Measurements from ENCODE around the gene PDPN. TPM values are rescaled to one million over a fixed set of nuclear protein-coding genes. Genes with fewer than 3 reads are reported as not detected.
A peak's percentile ranks its signal among the peaks of the same experiment; 100 is the strongest.
"Not testable (repeated sequence)": the region's sequence is repeated elsewhere in the genome, so short reads cannot be mapped to it uniquely, and the experiment has no call there.

Gene PDPN
- total RNA-seq (2014; rRNA removed; shearing (Covaris generic)): 2.6 and 3.6 TPM in 2 replicates

- DNase-seq (ENCODE audit: low spot score): no peak
Observed at GRCh38 chr1:13583595-13583965, at the start of gene PDPN. Gene PDPN (plus strand): TSS chr1:13583832. CDS start chr1:13584034, 202 bp downstream.

GRCh38 chr1:13535227-13535626, 48.4 kb upstream of the PDPN start:
- no peak for DNase-seq (ENCODE audit: low spot score)

- DNase-seq (ENCODE audit: low spot score): no peak
Observed at GRCh38 chr1:13536571-13536970, 47.1 kb upstream of the PDPN start.

- no peak for DNase-seq (ENCODE audit: low spot score)
Observed at GRCh38 chr1:13538832-13539231, 44.8 kb upstream of the PDPN start.

GRCh38 chr1:13539683-13540082, 43.9 kb upstream of the PDPN start:
- no peak for DNase-seq (ENCODE audit: low spot score)

- no peak for DNase-seq (ENCODE audit: low spot score)
Observed at GRCh38 chr1:13540866-13541265, 42.8 kb upstream of the PDPN start.

GRCh38 chr1:13541435-13542215, 42.0 kb upstream of the PDPN start:
- DNase-seq (ENCODE audit: low spot score): no peak

- peak; percentile 72 for DNase-seq (ENCODE audit: low spot score)
Observed at GRCh38 chr1:13543451-13544220, 40.0 kb upstream of the PDPN start.

GRCh38 chr1:13544221-13544556, 39.4 kb upstream of the PDPN start:
- DNase-seq (ENCODE audit: low spot score): no peak

- no peak for DNase-seq (ENCODE audit: low spot score)
Observed at GRCh38 chr1:13546791-13547190, 36.8 kb upstream of the PDPN start.

- DNase-seq (ENCODE audit: low spot score): no peak
Observed at GRCh38 chr1:13548281-13548680, 35.4 kb upstream of the PDPN start.

GRCh38 chr1:13549021-13549420, 34.6 kb upstream of the PDPN start:
- no peak for DNase-seq (ENCODE audit: low spot score)

GRCh38 chr1:13549521-13549920, 34.1 kb upstream of the PDPN start:
- DNase-seq (ENCODE audit: low spot score): no peak

- DNase-seq (ENCODE audit: low spot score): no peak
Observed at GRCh38 chr1:13550663-13551062, 33.0 kb upstream of the PDPN start.

GRCh38 chr1:13554798-13555197, 28.8 kb upstream of the PDPN start:
- no peak for DNase-seq (ENCODE audit: low spot score)

GRCh38 chr1:13556224-13556764, 27.3 kb upstream of the PDPN start:
- no peak for DNase-seq (ENCODE audit: low spot score)

- DNase-seq (ENCODE audit: low spot score): no peak
Observed at GRCh38 chr1:13560541-13560940, 23.1 kb upstream of the PDPN start.

GRCh38 chr1:13562981-13563380, 20.7 kb upstream of the PDPN start:
- not testable (repeated sequence) for DNase-seq (ENCODE audit: low spot score)

GRCh38 chr1:13564073-13564472, 19.6 kb upstream of the PDPN start:
- DNase-seq (ENCODE audit: low spot score): no peak

GRCh38 chr1:13570435-13570834, 13.2 kb upstream of the PDPN start:
- not testable (repeated sequence) for DNase-seq (ENCODE audit: low spot score)

GRCh38 chr1:13570924-13571323, 12.7 kb upstream of the PDPN start:
- DNase-seq (ENCODE audit: low spot score): no peak

GRCh38 chr1:13573586-13573985, 10.0 kb upstream of the PDPN start:
- no peak for DNase-seq (ENCODE audit: low spot score)

GRCh38 chr1:13576926-13577325, 6.7 kb upstream of the PDPN start:
- no peak for DNase-seq (ENCODE audit: low spot score)
